IPS DF 6.9 (cell line): Measurements from ENCODE around the gene SLC31A1.
"Not testable (repeated sequence)": the region's sequence is repeated elsewhere in the genome, so short reads cannot be mapped to it uniquely, and the experiment has no call there.

Source experiments
- DNase-seq: peaks from one replicate; pipeline ENCODE4 v3.0.0-alpha.2; 2013; ENCODE audit warnings: low read depth, low spot score
- H3K27ac ChIP-seq: one replicate; pipeline ENCODE4 v1.5.1; 2013; ENCODE audit warnings: low read length, control low read depth
- H3K27me3 ChIP-seq: 2 replicates; pipeline ENCODE4 v1.6.1; 2013; ENCODE audit warnings: mild to moderate bottlenecking, low read length; ENCODE audit not compliant: control insufficient read depth, insufficient read depth
- H3K36me3 ChIP-seq: 2 replicates; pipeline ENCODE4 v1.6.1; 2013; ENCODE audit warnings: low read length; ENCODE audit not compliant: control insufficient read depth, insufficient read depth
- H3K4me1 ChIP-seq: 2 replicates; pipeline ENCODE4 v1.6.1; 2013; ENCODE audit warnings: low read length; ENCODE audit not compliant: control insufficient read depth, insufficient read depth
- H3K4me3 ChIP-seq: 2 replicates; pipeline ENCODE4 v1.5.1; 2013; ENCODE audit warnings: mild to moderate bottlenecking, low read length
- H3K9me3 ChIP-seq: 2 replicates; pipeline ENCODE4 v1.6.1; 2013; ENCODE audit warnings: low read length, inconsistent platforms; ENCODE audit not compliant: control insufficient read depth, insufficient read depth
- WGBS: extraction: QIAGEN DNeasy Blood & Tissue Kit; methylation state at CpG from one replicate; pipeline ENCODE4 v1.1.7; 2013; ENCODE audit warnings: mixed read lengths, missing lambda C conversion rate; ENCODE audit not compliant: insufficient read length, insufficient coverage; 5-methylcytosine and 5-hydroxymethylcytosine counted together

The SLC31A1 gene

GRCh38 chr9:113278840-113279239 lies 57.5 kb downstream of the SLC31A1 start:
- peaks cover 11% of the 10 kb centered on the region; the same call in 1 of the 2 replicates for H3K36me3 ChIP-seq
- H3K4me3 ChIP-seq, result no peak overlapping the region

GRCh38 chr9:113281356-113281755 lies 60.0 kb downstream of the SLC31A1 start:
- WGBS, result no CpG with 5 or more reads among the region's 4 CpGs
- no peak overlapping the region for H3K27ac ChIP-seq
- H3K4me1 ChIP-seq, result no peaks in the 10 kb centered on the region
- no peaks in the 10 kb centered on the region for H3K9me3 ChIP-seq
- H3K36me3 ChIP-seq, result peaks cover 24% of the 10 kb centered on the region; the same call in 1 of the 2 replicates
- H3K27me3 ChIP-seq, result no peaks in the 10 kb centered on the region
- no peak for DNase-seq
- no peak overlapping the region for H3K4me3 ChIP-seq

More at GRCh38 chr9:113278840-113279239, 57.5 kb downstream of the SLC31A1 start:
- no CpG with 5 or more reads among the region's 4 CpGs for WGBS
- H3K9me3 ChIP-seq, result no peaks in the 10 kb centered on the region
- H3K27ac ChIP-seq, result no peak overlapping the region
- no peaks in the 10 kb centered on the region for H3K4me1 ChIP-seq
- DNase-seq, result no peak
- no peaks in the 10 kb centered on the region for H3K27me3 ChIP-seq

DNA sequence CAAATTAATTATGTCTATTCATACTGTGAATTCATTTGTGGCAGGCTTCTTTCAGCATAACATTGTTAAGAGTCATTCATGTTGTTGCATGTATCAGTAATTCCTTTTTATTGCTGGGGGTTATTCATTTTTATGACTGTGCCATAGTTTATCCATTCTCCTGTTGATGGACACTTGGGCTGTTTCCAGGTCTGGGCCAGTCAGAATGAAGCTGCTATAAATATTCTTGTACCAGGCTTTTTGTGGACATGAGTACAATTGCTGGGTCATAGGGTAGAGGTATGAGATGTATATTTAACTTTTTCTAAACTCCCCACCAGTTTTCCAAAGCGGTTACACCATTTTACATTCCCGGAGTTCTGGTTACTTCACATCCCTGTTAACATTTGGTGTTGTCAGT lies 67.7 kb downstream of the SLC31A1 start:
- peaks cover 37% of the 10 kb centered on the region; the same call in 1 of the 2 replicates for H3K36me3 ChIP-seq
- no peaks in the 10 kb centered on the region for H3K4me1 ChIP-seq
- H3K4me3 ChIP-seq, result no peak overlapping the region
- DNase-seq, result no peak
- H3K9me3 ChIP-seq, result no peaks in the 10 kb centered on the region
- H3K27me3 ChIP-seq, result no peaks in the 10 kb centered on the region
- WGBS, result no CpG with 5 or more reads among the region's 2 CpGs
- H3K27ac ChIP-seq, result no peak overlapping the region

DNA sequence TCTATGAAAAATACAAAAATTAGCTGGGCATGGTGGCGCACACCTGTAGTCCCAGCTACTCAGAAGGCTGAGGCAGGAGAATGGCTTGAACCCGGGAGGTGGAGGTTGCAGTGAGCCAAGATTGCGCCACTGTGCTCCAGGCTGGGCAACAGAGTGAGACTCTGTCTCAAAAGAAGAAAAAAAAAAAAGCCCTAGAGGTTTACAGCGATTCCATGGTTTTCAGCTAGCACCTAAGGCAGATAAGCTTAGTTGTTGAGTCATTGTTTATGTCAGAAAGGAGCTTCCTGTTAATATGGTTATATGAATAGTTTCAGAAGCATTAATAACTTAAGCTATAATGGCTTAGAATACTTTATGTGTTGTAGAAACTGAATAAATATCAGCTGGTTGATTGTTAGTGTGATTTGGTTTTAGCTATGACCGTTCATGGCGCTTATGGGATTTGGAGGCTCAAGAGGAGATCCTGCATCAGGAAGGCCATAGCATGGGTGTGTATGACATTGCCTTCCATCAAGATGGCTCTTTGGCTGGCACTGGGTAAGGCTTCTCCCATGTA lies 68.8 kb downstream of the SLC31A1 start:
- H3K27me3 ChIP-seq, result no peaks in the 10 kb centered on the region
- WGBS, result no CpG with 5 or more reads among the region's 6 CpGs
- no peaks in the 10 kb centered on the region for H3K9me3 ChIP-seq
- H3K4me3 ChIP-seq, result no peak overlapping the region
- H3K36me3 ChIP-seq, result peaks cover 32% of the 10 kb centered on the region; the same call in 1 of the 2 replicates
- no peaks in the 10 kb centered on the region for H3K4me1 ChIP-seq
- H3K27ac ChIP-seq, result no peak overlapping the region
- DNase-seq, result no peak

DNA sequence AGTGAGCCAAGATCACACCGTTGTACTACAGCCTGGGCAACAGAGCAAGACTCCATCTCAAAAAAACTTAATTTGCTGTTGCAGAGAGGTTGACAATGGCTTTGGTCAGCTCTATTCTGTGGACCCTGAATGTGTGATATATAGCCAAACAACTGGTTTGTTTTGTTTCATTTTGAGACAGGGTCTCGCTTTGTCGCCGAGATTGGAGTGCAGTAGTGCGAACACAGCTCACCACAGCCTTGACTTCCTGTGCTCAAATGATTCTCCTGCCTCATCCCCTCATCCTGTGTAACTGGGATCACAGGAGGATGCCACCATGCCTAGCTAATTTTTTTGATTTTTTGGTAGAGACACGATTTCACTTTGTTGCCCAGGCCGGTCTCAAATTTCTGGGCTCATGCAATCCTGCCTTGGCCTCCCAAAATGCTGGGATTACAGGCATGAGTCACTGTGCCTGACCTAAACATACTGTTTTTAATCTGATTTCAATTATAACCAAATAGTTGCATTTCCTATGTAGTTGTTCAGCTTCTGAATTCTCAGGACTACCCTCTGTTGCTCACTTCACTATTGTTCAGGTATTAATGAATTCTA lies 72.0 kb downstream of the SLC31A1 start:
- WGBS, result no CpG with 5 or more reads among the region's 7 CpGs
- H3K27ac ChIP-seq, result no peak overlapping the region
- no peaks in the 10 kb centered on the region for H3K9me3 ChIP-seq
- no peak overlapping the region for H3K4me3 ChIP-seq
- no peaks in the 10 kb centered on the region for H3K27me3 ChIP-seq
- DNase-seq, result no peak
- H3K4me1 ChIP-seq, result no peaks in the 10 kb centered on the region
- peaks cover 16% of the 10 kb centered on the region; the same call in 1 of the 2 replicates for H3K36me3 ChIP-seq

- not testable (repeated sequence) for H3K4me1 ChIP-seq, H3K36me3 ChIP-seq, H3K4me3 ChIP-seq, DNase-seq, H3K9me3 ChIP-seq, H3K27me3 ChIP-seq, H3K27ac ChIP-seq
- no CpG with 5 or more reads among the region's 8 CpGs for WGBS
These were observed 74.9 kb downstream of the SLC31A1 start for GRCh38 chr9:113296247-113296646.

DNA sequence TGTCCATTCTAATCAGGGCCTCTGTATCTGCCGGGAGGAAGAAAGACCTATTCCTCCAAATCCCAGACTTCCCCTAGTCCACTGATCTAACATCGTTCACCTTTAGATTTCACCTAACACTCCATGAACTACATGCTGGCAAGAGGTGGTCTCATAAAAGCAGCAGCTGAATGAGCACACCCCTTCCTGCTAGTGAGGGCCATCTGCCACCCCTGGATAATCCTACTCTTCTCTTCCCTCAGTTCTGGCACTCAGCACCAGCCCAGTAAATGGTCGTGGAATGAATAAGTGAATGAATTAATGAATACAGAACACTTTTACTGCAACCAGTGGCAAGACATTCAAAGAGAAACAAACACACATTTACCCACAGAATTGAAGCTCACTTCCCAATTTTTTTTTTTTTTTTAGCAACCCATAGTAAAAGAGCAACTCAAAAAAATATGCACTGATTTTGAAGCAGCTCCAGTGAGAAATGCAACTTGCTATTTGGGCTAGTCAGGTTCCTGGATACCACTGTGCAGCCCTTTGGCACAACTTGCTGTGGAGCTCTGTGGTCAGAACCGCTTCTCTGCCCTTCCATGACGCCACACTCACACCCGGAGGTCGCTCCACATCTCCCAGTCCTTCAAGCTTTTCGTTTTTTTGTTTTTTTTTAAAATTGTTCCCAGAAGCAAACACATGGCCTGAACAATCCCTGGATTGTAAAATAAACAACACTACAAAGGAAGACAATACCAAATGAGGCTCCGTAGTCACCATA lies 75.6 kb downstream of the SLC31A1 start:
- WGBS, result no CpG with 5 or more reads among the region's 9 CpGs

GRCh38 chr9:113298311-113298710 lies 77.0 kb downstream of the SLC31A1 start:
- no CpG with 5 or more reads among the region's 8 CpGs for WGBS
- DNase-seq, result no peak
- no peaks in the 10 kb centered on the region for H3K9me3 ChIP-seq
- H3K27ac ChIP-seq, result no peak overlapping the region
- 0 out of 2 replicates have a peak, but pooled peaks cover 1% of the 10 kb centered on the region for H3K4me1 ChIP-seq
- H3K36me3 ChIP-seq, result no peaks in the 10 kb centered on the region; the same call in 1 of the 2 replicates
- H3K4me3 ChIP-seq, result no peak overlapping the region
- no peaks in the 10 kb centered on the region for H3K27me3 ChIP-seq

More for the DNA sequence above, 75.6 kb downstream of the SLC31A1 start:
- H3K4me3 ChIP-seq, result no peak overlapping the region
- no peak overlapping the region for H3K27ac ChIP-seq
- 0 out of 2 replicates have a peak, but pooled peaks cover 1% of the 10 kb centered on the region for H3K4me1 ChIP-seq
- peaks cover 5% of the 10 kb centered on the region; the same call in 1 of the 2 replicates for H3K36me3 ChIP-seq
- DNase-seq, result no peak
- H3K9me3 ChIP-seq, result no peaks in the 10 kb centered on the region
- H3K27me3 ChIP-seq, result no peaks in the 10 kb centered on the region

DNA sequence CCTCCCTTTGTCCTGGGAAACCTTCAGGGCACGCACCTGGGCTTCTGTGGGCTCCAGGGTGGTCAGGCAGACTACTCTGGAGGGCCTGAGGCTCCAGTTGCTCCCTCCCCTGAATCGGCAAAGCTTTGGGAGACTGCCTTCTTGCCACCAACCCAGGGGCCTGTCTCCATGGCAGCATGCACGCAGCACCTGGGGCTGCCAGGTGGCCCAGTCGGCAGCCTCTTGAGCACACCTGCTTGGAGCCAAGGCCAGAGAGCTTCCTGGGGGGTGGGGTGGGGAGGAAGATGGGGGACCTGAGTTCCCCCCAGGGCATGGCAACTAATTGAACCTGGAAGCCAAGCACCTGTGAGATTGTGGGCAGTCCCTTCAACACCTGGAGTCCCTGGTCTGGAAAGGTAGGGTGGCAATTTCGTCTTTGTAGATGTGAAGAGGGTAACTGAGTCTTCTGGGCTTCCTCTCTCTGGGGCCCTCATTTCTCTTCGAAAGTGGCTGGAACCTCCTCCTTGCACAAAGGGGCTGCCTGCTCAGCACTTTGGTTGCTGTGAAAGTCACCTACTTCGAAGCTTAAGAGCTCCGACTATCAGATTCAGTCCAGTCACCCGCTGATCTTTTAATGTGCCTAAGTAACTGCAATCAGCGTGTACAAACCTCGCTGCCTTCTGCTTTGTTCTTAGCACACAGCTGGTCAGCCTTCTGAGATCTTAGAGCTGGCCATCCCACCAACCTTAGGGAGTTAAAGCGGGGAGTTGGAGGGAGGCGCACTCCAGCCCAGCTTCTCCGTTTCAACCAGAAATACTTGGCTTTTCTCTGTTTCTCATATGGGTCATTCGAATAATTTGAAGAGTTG lies 77.8 kb downstream of the SLC31A1 start:
- Histone ChIP-seq H3K9me3 (no peaks in the 10 kb centered on the region), H3K27ac (no peak overlapping the region), H3K36me3 (no peaks in the 10 kb centered on the region), H3K4me1 (0 out of 2 replicates have a peak, but pooled peaks cover 1% of the 10 kb centered on the region), H3K4me3 (no peak overlapping the region), H3K27me3 (no peaks in the 10 kb centered on the region)
- no CpG with 5 or more reads among the region's 15 CpGs for WGBS
- no peak for DNase-seq

GRCh38 chr9:113299800-113300292 lies 78.5 kb downstream of the SLC31A1 start:
- DNase-seq, result no peak
- H3K36me3 ChIP-seq, result no peaks in the 10 kb centered on the region
- H3K4me1 ChIP-seq, result 0 out of 2 replicates have a peak, but pooled peaks cover 1% of the 10 kb centered on the region
- H3K9me3 ChIP-seq, result no peaks in the 10 kb centered on the region
- no peak overlapping the region for H3K4me3 ChIP-seq
- H3K27ac ChIP-seq, result no peak overlapping the region
- no CpG with 5 or more reads among the region's 8 CpGs for WGBS
- H3K27me3 ChIP-seq, result no peaks in the 10 kb centered on the region
